CMK (cell line): ENCODE data around the gene SYS1.

Experiments
- DNase-seq: peaks from one replicate; pipeline ENCODE4 v3.0.0-alpha.2; 2010; ENCODE audit warnings: low read depth

SYS1 gene

DNA sequence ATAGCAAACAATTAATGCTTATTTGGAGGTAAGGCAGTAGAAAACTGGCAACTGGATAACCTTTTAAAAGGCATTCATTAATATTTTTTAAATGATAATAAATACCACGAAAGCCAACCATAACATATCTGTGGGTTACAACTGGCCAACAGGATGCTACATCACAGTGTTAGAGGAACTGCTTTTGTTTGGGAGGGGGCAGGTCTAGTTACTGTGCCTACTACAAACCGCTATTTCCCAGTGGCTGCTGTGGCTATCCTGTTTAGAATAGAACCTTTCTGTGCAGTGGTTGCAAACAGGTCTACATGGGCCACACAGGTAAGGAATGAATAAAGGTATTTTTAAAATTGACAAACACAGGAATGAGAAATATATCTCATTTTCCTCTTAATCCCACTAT is 54.0 kb downstream of the SYS1 start:
- no peak for DNase-seq
